Osteocyte (in vitro differentiated cells): Measurements from ENCODE around the gene ABCA6. TPM values are rescaled to one million over a fixed set of nuclear protein-coding genes. Genes with fewer than 3 reads are reported as not detected.
"Not testable (repeated sequence)": the region's sequence is repeated elsewhere in the genome, so short reads cannot be mapped to it uniquely, and the experiment has no call there.

Experiments
- DNase-seq: peaks from one replicate; pipeline ENCODE4 v3.0.0; 2021; ENCODE audit warnings: mixed read lengths; ENCODE audit not compliant: unreplicated experiment; ENCODE audit errors: extremely low spot score
- H3K27ac Mint-ChIP-seq: one replicate; pipeline ENCODE4 v1.8.0; 2021; ENCODE audit warnings: mild to moderate bottlenecking, mixed read lengths; ENCODE audit not compliant: unreplicated experiment
- H3K27me3 Mint-ChIP-seq: one replicate; pipeline ENCODE4 v1.8.0; 2021; ENCODE audit warnings: mixed read lengths; ENCODE audit not compliant: unreplicated experiment
- H3K36me3 Mint-ChIP-seq: one replicate; pipeline ENCODE4 v1.8.0; 2021; ENCODE audit warnings: mixed read lengths; ENCODE audit not compliant: unreplicated experiment
- H3K4me1 Mint-ChIP-seq: one replicate; pipeline ENCODE4 v1.8.0; 2021; ENCODE audit warnings: mixed read lengths; ENCODE audit not compliant: unreplicated experiment
- H3K4me3 Mint-ChIP-seq: one replicate; pipeline ENCODE4 v1.8.0; 2021; ENCODE audit warnings: mild to moderate bottlenecking, moderate library complexity, mixed read lengths; ENCODE audit not compliant: unreplicated experiment
- H3K9me3 Mint-ChIP-seq: one replicate; pipeline ENCODE4 v1.8.0; 2021; ENCODE audit warnings: mixed read lengths; ENCODE audit not compliant: unreplicated experiment
- CTCF ChIP-seq: fragments of 200-600 bp; sonication (generic); IDR thresholded peaks from 2 replicates; pipeline ENCODE4 v1.5.0; 2021; ENCODE audit warnings: antibody characterized with exemption, mild to moderate bottlenecking, moderate library complexity
- total RNA-seq: library from RNA; stranded (reverse); gene quantifications from 2 replicates; pipeline ENCODE4 v1.2.1, GENCODE V29; 2021

The ABCA6 gene
- total RNA-seq, 1 donor from 2014 or later: 1.2 TPM

GRCh38 chr17:69176457-69176795 lies 34.7 kb upstream of the ABCA6 start:
- H3K36me3 Mint-ChIP-seq: peaks cover 1% of the 10 kb centered on the region
- no peak for DNase-seq
- peaks cover 8% of the 10 kb centered on the region for H3K9me3 Mint-ChIP-seq
- no peaks in the 10 kb centered on the region for H3K27me3 Mint-ChIP-seq
- TF ChIP-seq CTCF: no peak
- H3K4me1 Mint-ChIP-seq: peaks cover 45% of the 10 kb centered on the region
- H3K4me3 Mint-ChIP-seq: no peak overlapping the region
- H3K27ac Mint-ChIP-seq: peak overlapping the region; percentile 88

- no peak for DNase-seq
- Mint-ChIP-seq H3K27me3 (no peaks in the 10 kb centered on the region), H3K9me3 (peaks cover 12% of the 10 kb centered on the region), H3K4me3 (no peak overlapping the region), H3K36me3 (no peaks in the 10 kb centered on the region), H3K27ac (peak overlapping the region; percentile 88), H3K4me1 (peaks cover 45% of the 10 kb centered on the region)
- TF ChIP-seq CTCF: no peak
Measured at GRCh38 chr17:69175625-69176456, 34.1 kb upstream of the ABCA6 start.

- Mint-ChIP-seq H3K4me3 (no peak overlapping the region), H3K4me1 (peaks cover 45% of the 10 kb centered on the region), H3K9me3 (peaks cover 16% of the 10 kb centered on the region), H3K27ac (peak overlapping the region; percentile 88), H3K36me3 (no peaks in the 10 kb centered on the region), H3K27me3 (no peaks in the 10 kb centered on the region)
- no peak for TF ChIP-seq CTCF
- no peak for DNase-seq
Measured at GRCh38 chr17:69175262-69175624, 33.5 kb upstream of the ABCA6 start.

- no peak for TF ChIP-seq CTCF
- Mint-ChIP-seq H3K9me3 (peaks cover 20% of the 10 kb centered on the region), H3K4me1 (peaks cover 38% of the 10 kb centered on the region), H3K4me3 (no peak overlapping the region), H3K27ac (no peak overlapping the region), H3K27me3 (no peaks in the 10 kb centered on the region), H3K36me3 (peaks cover 3% of the 10 kb centered on the region)
- no peak for DNase-seq
Measured at GRCh38 chr17:69173118-69173517, 31.4 kb upstream of the ABCA6 start.

- H3K4me3 Mint-ChIP-seq: no peak overlapping the region
- H3K27me3 Mint-ChIP-seq: no peaks in the 10 kb centered on the region
- TF ChIP-seq CTCF: no peak
- peaks cover 24% of the 10 kb centered on the region for H3K4me1 Mint-ChIP-seq
- no peak overlapping the region for H3K27ac Mint-ChIP-seq
- H3K9me3 Mint-ChIP-seq: peaks cover 20% of the 10 kb centered on the region
- H3K36me3 Mint-ChIP-seq: peaks cover 3% of the 10 kb centered on the region
- DNase-seq: no peak
Measured at GRCh38 chr17:69170377-69170776, 28.7 kb upstream of the ABCA6 start.

- not testable (repeated sequence) for H3K27ac Mint-ChIP-seq, H3K27me3 Mint-ChIP-seq, H3K36me3 Mint-ChIP-seq, H3K4me1 Mint-ChIP-seq, DNase-seq, H3K4me3 Mint-ChIP-seq
- H3K9me3 Mint-ChIP-seq: peaks cover 20% of the 10 kb centered on the region
Measured at GRCh38 chr17:69168642-69169041, 26.9 kb upstream of the ABCA6 start.
